Trophoblast cell (in vitro differentiated cells and primary cell): ENCODE results near the gene TDRD12.

Experiments
- DNase-seq, 2 donors: peaks; one replicate each; pipeline ENCODE4 v3.0.0-alpha.2; 2016
- H2AFZ ChIP-seq: 2 replicates; pipeline ENCODE4 v1.6.1; 2013; ENCODE audit warnings: low read length, moderate library complexity, mild to moderate bottlenecking; ENCODE audit not compliant: insufficient read depth, poor library complexity
- H2AK5ac ChIP-seq: 2 replicates; pipeline ENCODE4 v1.6.1; 2013; ENCODE audit warnings: mild to moderate bottlenecking, low read length
- H2BK120ac ChIP-seq: 2 replicates; pipeline ENCODE4 v1.6.1; 2013; ENCODE audit warnings: low read length, mild to moderate bottlenecking, moderate library complexity; ENCODE audit not compliant: insufficient read depth, poor library complexity
- H2BK12ac ChIP-seq: 2 replicates; pipeline ENCODE4 v1.6.1; 2013; ENCODE audit warnings: mild to moderate bottlenecking, low read length, moderate library complexity
- H2BK5ac ChIP-seq: 2 replicates; pipeline ENCODE4 v1.6.1; 2013; ENCODE audit warnings: low read length, low read depth, moderate library complexity, mild to moderate bottlenecking; ENCODE audit not compliant: poor library complexity
- H3K14ac ChIP-seq: 2 replicates; pipeline ENCODE4 v1.6.1; 2013; ENCODE audit warnings: mild to moderate bottlenecking, low read length
- H3K18ac ChIP-seq: 2 replicates; pipeline ENCODE4 v1.6.1; 2013; ENCODE audit warnings: mild to moderate bottlenecking, low read length
- H3K23ac ChIP-seq: 2 replicates; pipeline ENCODE4 v1.6.1; 2013; ENCODE audit warnings: low read length
- H3K27ac ChIP-seq: 2 replicates; pipeline ENCODE4 v1.5.1; 2013; ENCODE audit warnings: low read depth, mild to moderate bottlenecking, inconsistent platforms, low read length, moderate library complexity
- H3K27me3 ChIP-seq: 2 replicates; pipeline ENCODE4 v1.6.1; 2013; ENCODE audit warnings: inconsistent platforms, mild to moderate bottlenecking, low read length, moderate library complexity; ENCODE audit not compliant: insufficient read depth
- H3K36me3 ChIP-seq, 2 experiments: 1 replicate in 1 of 2; 2 replicates in 1 of 2; pipeline ENCODE4 v1.6.1; 2013; ENCODE audit warnings: low read length in 2 of 2, mild to moderate bottlenecking in 2 of 2, moderate library complexity in 1 of 2; ENCODE audit not compliant: insufficient read depth in 2 of 2, control insufficient read depth in 1 of 2
- H3K4ac ChIP-seq: 2 replicates; pipeline ENCODE4 v1.6.1; 2013; ENCODE audit warnings: low read depth, mild to moderate bottlenecking, low read length, moderate library complexity
- H3K4me1 ChIP-seq, 2 experiments: 1 replicate in 1 of 2; 2 replicates in 1 of 2; pipeline ENCODE4 v1.6.1; 2013; ENCODE audit warnings: low read length in 2 of 2, mild to moderate bottlenecking in 2 of 2, moderate library complexity in 1 of 2; ENCODE audit not compliant: insufficient read depth in 2 of 2, control insufficient read depth in 1 of 2
- H3K4me2 ChIP-seq: 2 replicates; pipeline ENCODE4 v1.6.1; 2013; ENCODE audit warnings: inconsistent platforms, mild to moderate bottlenecking, low read length, moderate library complexity
- H3K4me3 ChIP-seq: 2 replicates; pipeline ENCODE4 v1.5.1; 2013; ENCODE audit warnings: mild to moderate bottlenecking, low read depth, low read length, inconsistent platforms
- H3K79me1 ChIP-seq: one replicate; pipeline ENCODE4 v1.6.1; 2013; ENCODE audit warnings: low read length
- H3K79me2 ChIP-seq: 2 replicates; pipeline ENCODE4 v1.6.1; 2013; ENCODE audit warnings: low read length, mild to moderate bottlenecking; ENCODE audit not compliant: control insufficient read depth, insufficient read depth, poor library complexity
- H3K9ac ChIP-seq: 2 replicates; pipeline ENCODE4 v1.6.1; 2013; ENCODE audit warnings: mild to moderate bottlenecking, low read length
- H3K9me3 ChIP-seq: 2 replicates; pipeline ENCODE4 v1.6.1; 2013; ENCODE audit warnings: low read depth, mild to moderate bottlenecking, control low read depth, inconsistent platforms, low read length; ENCODE audit not compliant: insufficient read depth
- H4K12ac ChIP-seq: 2 replicates; pipeline ENCODE4 v1.6.1; 2013; ENCODE audit warnings: low read depth, mild to moderate bottlenecking, low read length, moderate library complexity
- H4K8ac ChIP-seq: 2 replicates; pipeline ENCODE4 v1.6.1; 2013; ENCODE audit warnings: low read depth, mild to moderate bottlenecking, low read length, moderate library complexity
- H4K91ac ChIP-seq: one replicate; pipeline ENCODE4 v1.6.1; 2013; ENCODE audit warnings: low read depth, mild to moderate bottlenecking, low read length, moderate library complexity
- WGBS: extraction: QIAGEN DNeasy Blood & Tissue Kit; methylation state at CpG from one replicate; pipeline ENCODE4 v1.1.7; 2013; ENCODE audit warnings: missing lambda C conversion rate; ENCODE audit not compliant: insufficient read length, insufficient coverage; ENCODE audit errors: extremely low coverage; 5-methylcytosine and 5-hydroxymethylcytosine counted together

The TDRD12 gene

GRCh38 chr19:32720216-32720935 is 809 bp downstream of the TDRD12 start:
- no peak overlapping the region for H2AK5ac ChIP-seq
- no peaks in the 10 kb centered on the region for H3K79me2 ChIP-seq
- H3K18ac ChIP-seq = no peak overlapping the region
- no peak overlapping the region for H3K9ac ChIP-seq
- no peak for DNase-seq
- H4K12ac ChIP-seq = no peak overlapping the region
- no peaks in the 10 kb centered on the region for H3K9me3 ChIP-seq
- H2BK5ac ChIP-seq = no peak overlapping the region
- H4K91ac ChIP-seq = no peak overlapping the region
- H2BK120ac ChIP-seq = no peak overlapping the region
- H3K4me2 ChIP-seq = no peak overlapping the region
- H3K36me3 ChIP-seq = peaks cover 0 to 2% of the 10 kb centered on the region in 2 experiments
- no peak overlapping the region for H2BK12ac ChIP-seq
- H3K4me1 ChIP-seq = peaks cover 0 to 6% of the 10 kb centered on the region in 2 experiments
- H3K4me3 ChIP-seq = no peak overlapping the region
- 100% methylated on average over 2 of the region's 22 CpGs for WGBS
- H3K23ac ChIP-seq = no peak overlapping the region
- H3K4ac ChIP-seq = no peak overlapping the region
- no peaks in the 10 kb centered on the region for H3K79me1 ChIP-seq
- H4K8ac ChIP-seq = no peak overlapping the region
- no peak overlapping the region for H3K27ac ChIP-seq
- H2AFZ ChIP-seq = no peak overlapping the region
- H3K27me3 ChIP-seq = no peaks in the 10 kb centered on the region
- no peak overlapping the region for H3K14ac ChIP-seq

- Histone ChIP-seq H3K27ac (no peak overlapping the region), H2BK5ac (no peak overlapping the region), H2AK5ac (no peak overlapping the region), H3K18ac (no peak overlapping the region), H4K12ac (no peak overlapping the region), H3K23ac (no peak overlapping the region), H3K79me1 (no peaks in the 10 kb centered on the region), H3K4ac (no peak overlapping the region), H3K36me3 (peaks cover 0 to 2% of the 10 kb centered on the region in 2 experiments), H3K14ac (no peak overlapping the region), H3K9ac (no peak overlapping the region), H3K4me2 (no peak overlapping the region), H2BK12ac (no peak overlapping the region), H2AFZ (no peak overlapping the region), H3K4me3 (no peak overlapping the region), H4K8ac (no peak overlapping the region), H3K27me3 (no peaks in the 10 kb centered on the region), H2BK120ac (no peak overlapping the region), H3K9me3 (no peaks in the 10 kb centered on the region), H3K79me2 (no peaks in the 10 kb centered on the region), H3K4me1 (peaks cover 0 to 6% of the 10 kb centered on the region in 2 experiments), H4K91ac (no peak overlapping the region)
- no CpG with 5 or more reads among the region's 22 CpGs for WGBS
- DNase-seq = no peak
These were observed 1.3 kb downstream of the TDRD12 start for GRCh38 chr19:32720936-32721250.

- DNase-seq = no peak
- Histone ChIP-seq H3K27ac (no peak overlapping the region), H3K4me3 (no peak overlapping the region), H3K4me2 (no peak overlapping the region), H4K12ac (no peak overlapping the region), H2BK12ac (no peak overlapping the region), H2AK5ac (no peak overlapping the region), H3K79me2 (no peaks in the 10 kb centered on the region), H3K4ac (no peak overlapping the region), H3K9ac (no peak overlapping the region), H2AFZ (no peak overlapping the region), H2BK5ac (no peak overlapping the region), H3K9me3 (no peaks in the 10 kb centered on the region), H3K23ac (no peak overlapping the region), H3K4me1 (no peaks in the 10 kb centered on the region), H3K18ac (no peak overlapping the region), H4K91ac (no peak overlapping the region), H3K79me1 (no peaks in the 10 kb centered on the region), H2BK120ac (no peak overlapping the region), H3K14ac (no peak overlapping the region), H4K8ac (no peak overlapping the region), H3K27me3 (no peaks in the 10 kb centered on the region), H3K36me3 (no peaks in the 10 kb centered on the region)
- no CpG with 5 or more reads among the region's 4 CpGs for WGBS
These were observed 16.4 kb downstream of the TDRD12 start for GRCh38 chr19:32735936-32736335.

GRCh38 chr19:32743021-32743420 is 23.5 kb downstream of the TDRD12 start:
- no peak overlapping the region for H4K12ac ChIP-seq
- no peaks in the 10 kb centered on the region for H3K4me1 ChIP-seq
- no CpG with 5 or more reads among the region's 9 CpGs for WGBS

More at GRCh38 chr19:32743021-32743420, 23.5 kb downstream of the TDRD12 start:
- Histone ChIP-seq H2BK12ac (no peak overlapping the region), H3K4ac (no peak overlapping the region), H3K9me3 (no peaks in the 10 kb centered on the region), H2BK120ac (no peak overlapping the region), H4K8ac (no peak overlapping the region), H3K79me2 (no peaks in the 10 kb centered on the region), H4K91ac (no peak overlapping the region), H2AK5ac (no peak overlapping the region), H3K18ac (no peak overlapping the region), H3K9ac (no peak overlapping the region), H3K27ac (no peak overlapping the region), H3K36me3 (no peaks in the 10 kb centered on the region), H3K23ac (no peak overlapping the region), H3K4me2 (no peak overlapping the region), H3K27me3 (no peaks in the 10 kb centered on the region), H2AFZ (no peak overlapping the region), H2BK5ac (no peak overlapping the region), H3K14ac (no peak overlapping the region), H3K79me1 (no peaks in the 10 kb centered on the region), H3K4me3 (no peak overlapping the region)
- no peak for DNase-seq
